ENCODE results near the gene KIRREL3. TPM values are rescaled to one million over a fixed set of nuclear protein-coding genes. Genes with fewer than 3 reads are reported as not detected.

Gene KIRREL3
- total RNA-seq, 2 donors from 2014 or later, result 0.28 TPM; not detected in 1

DNA sequence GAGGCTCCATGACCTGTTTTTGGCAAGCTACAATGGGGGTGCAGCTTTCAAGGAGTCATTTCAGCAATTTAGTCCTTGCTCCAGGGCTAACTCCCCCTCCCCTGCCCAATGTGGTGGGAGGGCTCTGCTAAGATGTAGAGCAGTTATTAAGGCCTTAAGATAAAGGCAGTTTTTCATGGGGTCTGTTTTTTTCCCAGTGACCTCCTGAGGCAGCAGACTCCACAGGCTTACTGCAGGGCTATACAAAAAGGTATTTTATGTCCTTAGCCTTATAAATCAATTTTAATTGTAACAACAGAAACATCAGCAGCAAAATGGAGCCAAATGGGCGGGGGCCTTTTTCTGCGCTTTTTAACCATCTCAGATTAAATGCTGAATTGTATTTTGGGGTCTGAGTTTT, 192.3 kb downstream of the KIRREL3 start:
- Histone ChIP-seq H3K27ac (no peak overlapping the region), H3K4me1 (replicated peaks) (no peaks in the 10 kb centered on the region), H3K36me3 (no peaks in the 10 kb centered on the region), H3K27me3 (replicated peaks; ENCODE audit: insufficient read depth) (no peaks in the 10 kb centered on the region), H3K9me3 (no peaks in the 10 kb centered on the region), H3K4me3 (no peak overlapping the region)
- intact Hi-C loops (cut with DNase I), result no loop called here
- WGBS, result 29% methylated on average over 2 of the region's 2 CpGs
- DNase-seq (ENCODE audit: low spot score), result no peak
- TF ChIP-seq POLR2AphosphoS5 (IDR thresholded peaks at IDR 0.05) (no peak), CTCF (IDR thresholded peaks at IDR 0.05) (no peak), POLR2A (IDR thresholded peaks at IDR 0.05) (no peak)

DNA sequence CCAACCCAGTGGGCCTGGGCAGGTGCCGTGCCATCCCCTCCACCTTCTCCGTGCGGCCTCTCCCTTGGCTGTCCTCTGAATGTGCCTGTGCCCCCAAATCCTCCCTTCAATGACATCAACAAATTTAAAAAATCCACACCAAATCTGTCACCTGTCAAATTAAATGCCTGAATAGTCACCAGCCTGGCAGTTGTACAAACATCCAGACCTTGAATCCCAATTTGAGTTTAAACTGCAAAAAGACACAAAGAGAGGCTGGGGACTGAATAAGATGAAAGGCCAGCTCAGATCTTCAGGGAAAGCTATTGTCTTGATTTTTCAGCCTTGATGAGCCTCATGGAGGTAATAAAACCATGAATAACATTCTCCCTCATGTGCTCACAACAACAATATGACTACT, 194.7 kb downstream of the KIRREL3 start:
- Histone ChIP-seq H3K4me3 (no peak overlapping the region), H3K9me3 (no peaks in the 10 kb centered on the region), H3K4me1 (replicated peaks) (no peaks in the 10 kb centered on the region), H3K27me3 (replicated peaks; ENCODE audit: insufficient read depth) (no peaks in the 10 kb centered on the region), H3K36me3 (no peaks in the 10 kb centered on the region), H3K27ac (no peak overlapping the region)
- WGBS, result 90% methylated on average over 3 of the region's 3 CpGs
- no peak for DNase-seq (ENCODE audit: low spot score)
- TF ChIP-seq CTCF (IDR thresholded peaks at IDR 0.05) (no peak), POLR2A (IDR thresholded peaks at IDR 0.05) (no peak), POLR2AphosphoS5 (IDR thresholded peaks at IDR 0.05) (no peak)
- intact Hi-C loops (cut with DNase I), result no loop called here

GRCh38 chr11:126804363-126804762, 196.2 kb downstream of the KIRREL3 start:
- Histone ChIP-seq H3K27me3 (replicated peaks; ENCODE audit: insufficient read depth) (no peaks in the 10 kb centered on the region), H3K27ac (no peak overlapping the region), H3K36me3 (no peaks in the 10 kb centered on the region), H3K4me1 (replicated peaks) (no peaks in the 10 kb centered on the region), H3K4me3 (no peak overlapping the region), H3K9me3 (no peaks in the 10 kb centered on the region)
- 55% methylated on average over 2 of the region's 2 CpGs for WGBS
- intact Hi-C loops (cut with DNase I), result no loop called here
- no peak for TF ChIP-seq POLR2AphosphoS5 (IDR thresholded peaks at IDR 0.05)
- TF ChIP-seq CTCF (IDR thresholded peaks at IDR 0.05), result no peak
- no peak for DNase-seq (ENCODE audit: low spot score)

DNA sequence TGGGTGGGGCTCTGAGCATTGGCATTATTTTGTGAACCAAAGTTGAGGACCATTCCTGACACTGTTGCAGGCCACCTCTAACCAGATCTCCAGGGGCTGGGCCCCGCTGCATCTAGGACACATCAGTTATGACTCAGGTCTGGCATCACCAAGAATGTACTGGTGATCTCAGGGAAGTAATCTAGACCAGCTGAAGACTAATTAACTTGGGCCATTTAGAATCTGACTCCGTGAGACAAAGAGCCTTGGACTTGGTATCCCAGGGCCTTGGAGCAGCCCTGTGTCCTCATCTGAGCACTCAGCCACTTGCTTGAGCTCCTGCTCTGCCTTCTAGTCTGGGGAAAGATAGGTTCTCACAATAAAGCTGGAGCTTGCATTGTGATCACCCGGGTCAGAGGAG, 200.6 kb downstream of the KIRREL3 start:
- no peaks in the 10 kb centered on the region for H3K36me3 ChIP-seq
- intact Hi-C loops (cut with DNase I), result no loop called here
- H3K27ac ChIP-seq, result no peak overlapping the region
- no peak for DNase-seq (ENCODE audit: low spot score)
- H3K27me3 ChIP-seq (replicated peaks; ENCODE audit: insufficient read depth), result no peaks in the 10 kb centered on the region
- no peaks in the 10 kb centered on the region for H3K4me1 ChIP-seq (replicated peaks)
- TF ChIP-seq POLR2A (IDR thresholded peaks at IDR 0.05) (no peak), CTCF (IDR thresholded peaks at IDR 0.05) (no peak), POLR2AphosphoS5 (IDR thresholded peaks at IDR 0.05) (no peak)
- H3K4me3 ChIP-seq, result no peak overlapping the region
- 68% methylated on average over 3 of the region's 3 CpGs for WGBS
- H3K9me3 ChIP-seq, result no peaks in the 10 kb centered on the region

GRCh38 chr11:126797457-126798169, 203.0 kb downstream of the KIRREL3 start:
- intact Hi-C loops (cut with DNase I), result no loop called here
- Histone ChIP-seq H3K4me3 (no peak overlapping the region), H3K27me3 (replicated peaks; ENCODE audit: insufficient read depth) (no peaks in the 10 kb centered on the region), H3K27ac (no peak overlapping the region), H3K4me1 (replicated peaks) (no peaks in the 10 kb centered on the region), H3K36me3 (no peaks in the 10 kb centered on the region), H3K9me3 (no peaks in the 10 kb centered on the region)
- no peak for DNase-seq (ENCODE audit: low spot score)
- TF ChIP-seq POLR2AphosphoS5 (IDR thresholded peaks at IDR 0.05), result no peak
- no peak for TF ChIP-seq CTCF (IDR thresholded peaks at IDR 0.05)
- TF ChIP-seq POLR2A (IDR thresholded peaks at IDR 0.05), result no peak
- 75% methylated on average over 5 of the region's 5 CpGs for WGBS

All from prostate gland (tissue), 2 donors.